Measurements from ENCODE around the gene SP140. TPM values are rescaled to one million over a fixed set of nuclear protein-coding genes. Genes with fewer than 3 reads are reported as not detected.

Gene SP140
- total RNA-seq (2013; cell fraction: nucleolus; rRNA removed) = 405 and 446 TPM in 2 replicates
- 87.0 and 101 TPM in 2 replicates for total RNA-seq (2014; rRNA removed)
- 141 and 154 TPM in 2 replicates for total RNA-seq (2014; rRNA removed; fragmentation: Illumina TruSeq; extraction: Trizol)
- 106 and 113 TPM in 2 replicates for total RNA-seq (2021)
- polyA plus RNA-seq (2011; ENCODE audit: low read depth) = 88.4 TPM
- polyA plus RNA-seq (2011; rRNA removed) = 159 and 164 TPM in 2 replicates
- polyA plus RNA-seq (2011; cell fraction: cytosol; rRNA removed) = 96.6 and 112 TPM in 2 replicates
- polyA plus RNA-seq (2011; cell fraction: nucleus; rRNA removed) = 175 and 178 TPM in 2 replicates
- polyA plus RNA-seq (2012) = 64.2 and 65.5 TPM in 2 replicates
- 120 and 143 TPM in 2 replicates for polyA plus RNA-seq (2014; fragmentation: Illumina TruSeq; extraction: Trizol)
- 10 to 100 TPM; 61.7 to 93.9 TPM for polyA plus RNA-seq (2014; fragmentation: Nextera tagmentation; extraction: Ambion mirVana)
- polyA plus RNA-seq (2014; rRNA removed) = 76.1 and 87.2 TPM in 2 replicates
- 10 to 100 TPM; 85.4 to 87.5 TPM for polyA plus RNA-seq (2016; fragmentation: Nextera tagmentation; extraction: Ambion mirVana)
- polyA minus RNA-seq (2011; rRNA and poly(A)+ RNA removed) = 143 and 187 TPM in 2 replicates
- polyA minus RNA-seq (2011; cell fraction: cytosol; rRNA and poly(A)+ RNA removed) = 27.0 and 32.6 TPM in 2 replicates
- 173 and 304 TPM in 2 replicates for polyA minus RNA-seq (2011; cell fraction: nucleus; rRNA and poly(A)+ RNA removed)
- percentile 85 among the genes with signal in this experiment for Bru-seq, nascent RNA
- percentile 80 among the genes with signal in this experiment for BruChase-seq, experiment 1, labeled RNA remaining after a 6-hour chase
- percentile 83 among the genes with signal in this experiment for BruChase-seq, experiment 2, labeled RNA remaining after a 2-hour chase
- long read RNA-seq, experiment 1, transcript SP140-202 (4 exons, 814 nt) = major isoform, 9 of 64 reads
- long read RNA-seq, experiment 1, partial matches to known transcripts = 19 of 64 reads
- long read RNA-seq, experiment 1, other reads (novel, unspliced or antisense) = 31 of 64 reads
- long read RNA-seq, experiment 2, transcript SP140-203 (27 exons, 3,246 nt) = minor isoform, 9 of 582 reads
- long read RNA-seq, experiment 2, transcript SP140-202 (4 exons, 814 nt) = major isoform, 48 of 582 reads
- long read RNA-seq, experiment 2, transcript SP140-213 (3 exons, 640 nt) = minor isoform, 24 of 582 reads
- long read RNA-seq, experiment 2, partial matches to known transcripts = 222 of 582 reads
- long read RNA-seq, experiment 2, other reads (novel, unspliced or antisense) = 275 of 582 reads

- Histone ChIP-seq H2AFZ (ENCODE audit: control insufficient read depth, low read depth, low read length) (peak within 1 kb of the TSS; percentile 42), H3K79me2 (ENCODE audit: control insufficient read depth, insufficient read depth, low read length) (peaks cover 42% of the 10 kb centered on the region), H3K27me3 (replicated peaks in 1 of 2; ENCODE audit: control insufficient read depth in 2 of 2, insufficient read depth in 2 of 2, low read length in 1 of 2) (no peaks in the 10 kb centered on the region), H3K4me1 (ENCODE audit: control insufficient read depth, insufficient read depth, low read length) (peaks cover 48% of the 10 kb centered on the region), H3K27ac (ENCODE audit: control insufficient read depth, insufficient read depth) (peak within 1 kb of the TSS; percentile 68), H3K9me3 (replicated peaks; ENCODE audit: control insufficient read depth, insufficient read depth, low read length) (peaks cover 7% of the 10 kb centered on the region), H3K4me3 (peak within 1 kb of the TSS; percentile 72), H3K4me2 (ENCODE audit: control insufficient read depth, insufficient read depth) (peak within 1 kb of the TSS; percentile 97), H4K20me1 (ENCODE audit: control insufficient read depth, insufficient read depth) (no peaks in the 10 kb centered on the region), H3K9ac (ENCODE audit: control insufficient read depth, insufficient read depth, low read length) (peak within 1 kb of the TSS; percentile 73), H3K36me3 (ENCODE audit: control insufficient read depth in 2 of 2, insufficient read depth in 2 of 2, low read length in 1 of 2) (no peaks in the 10 kb centered on the region; a peak in 1 of 4 replicates)
- BruUV-seq (replicated peaks) = no TSS peak
- under 1% methylated on average over 8 of the region's 8 CpGs for WGBS (ENCODE audit: insufficient coverage, insufficient replicate concordance, low lambda C conversion rate, missing lambda C conversion rate)
- ChIA-PET RAD21 (ENCODE audit: unreplicated experiment) (interaction anchor here (0.9 to 4.4 kb wide), 16 partner anchors 8 to 573 kb away, joined by 3 to 37 read pairs (median 4); partner anchors contain the start of gene SP140L), SMC1A (ENCODE audit: uncharacterized antibody, unreplicated experiment) (interaction anchor here (0.8 to 5.7 kb wide), 15 partner anchors 9 to 389 kb away, joined by 3 to 82 read pairs (median 4); partner anchors contain the start of gene SP140L), CTCF (interaction anchor here (0.5 to 1.7 kb wide), 5 partner anchors 22 to 538 kb away, joined by 3 to 7 read pairs (median 3); partner anchors contain the start of gene SP100), POLR2A (interaction anchor here (1.0 to 2.7 kb wide), 13 partner anchors 8 to 377 kb away, joined by 3 to 11 read pairs (median 6); partner anchors contain the start of genes SP100 and SP140L)
- intact Hi-C loops (cut with micrococcal nuclease; ENCODE audit: unreplicated experiment) = loop anchor here (5.0 to 10.0 kb wide), 3 partner anchors 102 to 489 kb away; partner anchors contain the start of genes CAB39 and SP140L
- in situ Hi-C loops (cut with MboI) = no loop called here
- peak; percentile 98 for FAIRE-seq
- peak; percentile 80 for DNase-seq (ENCODE audit: low read depth, low spot score)
- peak; percentile 77 for ATAC-seq
- no peak for TF ChIP-seq ZZZ3 (IDR thresholded peaks at IDR 0.05; ENCODE audit: control insufficient read depth, insufficient read length, low read depth)
- no peak for TF ChIP-seq STAT3 (IDR thresholded peaks at IDR 0.05; ENCODE audit: low read depth, low read length)
- no peak for TF ChIP-seq SMARCA5 (IDR thresholded peaks at IDR 0.05)
- TF ChIP-seq POLR2A (IDR thresholded peaks at IDR 0.05; ENCODE audit: low read depth, low read length) = peak; percentile 93
- no peak for TF ChIP-seq SREBF2 (IDR thresholded peaks at IDR 0.05; ENCODE audit: low read length)
- TF ChIP-seq TCF3 (IDR thresholded peaks at IDR 0.05; ENCODE audit: borderline replicate concordance, insufficient read depth, low read depth, low read length) = peak; percentile 50; the same call in 1 of the 2 replicates
- TF ChIP-seq, protein P1, sequence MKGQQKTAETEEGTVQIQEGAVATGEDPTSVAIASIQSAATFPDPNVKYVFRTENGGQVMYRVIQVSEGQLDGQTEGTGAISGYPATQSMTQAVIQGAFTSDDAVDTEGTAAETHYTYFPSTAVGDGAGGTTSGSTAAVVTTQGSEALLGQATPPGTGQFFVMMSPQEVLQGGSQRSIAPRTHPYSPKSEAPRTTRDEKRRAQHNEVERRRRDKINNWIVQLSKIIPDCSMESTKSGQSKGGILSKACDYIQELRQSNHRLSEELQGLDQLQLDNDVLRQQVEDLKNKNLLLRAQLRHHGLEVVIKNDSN (IDR thresholded peaks at IDR 0.05; ENCODE audit: borderline replicate concordance, extremely low read length, insufficient read depth, low read depth, low read length) = no peak
- TF ChIP-seq, protein P2, sequence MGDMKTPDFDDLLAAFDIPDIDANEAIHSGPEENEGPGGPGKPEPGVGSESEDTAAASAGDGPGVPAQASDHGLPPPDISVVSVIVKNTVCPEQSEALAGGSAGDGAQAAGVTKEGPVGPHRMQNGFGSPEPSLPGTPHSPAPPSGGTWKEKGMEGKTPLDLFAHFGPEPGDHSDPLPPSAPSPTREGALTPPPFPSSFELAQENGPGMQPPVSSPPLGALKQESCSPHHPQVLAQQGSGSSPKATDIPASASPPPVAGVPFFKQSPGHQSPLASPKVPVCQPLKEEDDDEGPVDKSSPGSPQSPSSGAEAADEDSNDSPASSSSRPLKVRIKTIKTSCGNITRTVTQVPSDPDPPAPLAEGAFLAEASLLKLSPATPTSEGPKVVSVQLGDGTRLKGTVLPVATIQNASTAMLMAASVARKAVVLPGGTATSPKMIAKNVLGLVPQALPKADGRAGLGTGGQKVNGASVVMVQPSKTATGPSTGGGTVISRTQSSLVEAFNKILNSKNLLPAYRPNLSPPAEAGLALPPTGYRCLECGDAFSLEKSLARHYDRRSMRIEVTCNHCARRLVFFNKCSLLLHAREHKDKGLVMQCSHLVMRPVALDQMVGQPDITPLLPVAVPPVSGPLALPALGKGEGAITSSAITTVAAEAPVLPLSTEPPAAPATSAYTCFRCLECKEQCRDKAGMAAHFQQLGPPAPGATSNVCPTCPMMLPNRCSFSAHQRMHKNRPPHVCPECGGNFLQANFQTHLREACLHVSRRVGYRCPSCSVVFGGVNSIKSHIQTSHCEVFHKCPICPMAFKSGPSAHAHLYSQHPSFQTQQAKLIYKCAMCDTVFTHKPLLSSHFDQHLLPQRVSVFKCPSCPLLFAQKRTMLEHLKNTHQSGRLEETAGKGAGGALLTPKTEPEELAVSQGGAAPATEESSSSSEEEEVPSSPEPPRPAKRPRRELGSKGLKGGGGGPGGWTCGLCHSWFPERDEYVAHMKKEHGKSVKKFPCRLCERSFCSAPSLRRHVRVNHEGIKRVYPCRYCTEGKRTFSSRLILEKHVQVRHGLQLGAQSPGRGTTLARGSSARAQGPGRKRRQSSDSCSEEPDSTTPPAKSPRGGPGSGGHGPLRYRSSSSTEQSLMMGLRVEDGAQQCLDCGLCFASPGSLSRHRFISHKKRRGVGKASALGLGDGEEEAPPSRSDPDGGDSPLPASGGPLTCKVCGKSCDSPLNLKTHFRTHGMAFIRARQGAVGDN (IDR thresholded peaks at IDR 0.05) = peak; percentile 78; the same call in 1 of the 2 replicates
- TF ChIP-seq SRF (IDR thresholded peaks at IDR 0.05; ENCODE audit: low read depth in 2 of 2, low read length in 2 of 2) = 0 out of 4 replicates have a peak, but pooled peaks of 1 of the 2 experiments have one; percentile 15
- no peak for TF ChIP-seq RCOR1 (conservative IDR thresholded peaks at IDR 0.05; ENCODE audit: low read depth, low read length)
- TF ChIP-seq ZNF274 (IDR thresholded peaks at IDR 0.05; ENCODE audit: insufficient read depth, insufficient read length) = no peak
- TF ChIP-seq MTA3 (IDR thresholded peaks at IDR 0.05; ENCODE audit: borderline replicate concordance, low read length) = no peak
- TF ChIP-seq PAX8 (IDR thresholded peaks at IDR 0.05) = no peak
- no peak; the same call in 1 of the 2 replicates for TF ChIP-seq PML (IDR thresholded peaks at IDR 0.05; ENCODE audit: low read length)
- no peak for TF ChIP-seq SMC3 (IDR thresholded peaks at IDR 0.05; ENCODE audit: borderline replicate concordance, low read length)
- TF ChIP-seq SMAD5 (IDR thresholded peaks at IDR 0.05; ENCODE audit: low read depth) = peak; percentile 79
Measured at GRCh38 chr2:230225486-230225885, at the start of gene SP140. Gene SP140 (plus strand): TSS chr2:230225736. CDS start chr2:230225845, 109 bp downstream.

Data from GM12878 (cell line).